Endothelial cell of umbilical vein (primary cell): ENCODE data around the gene TM4SF20. TPM values are rescaled to one million over a fixed set of nuclear protein-coding genes. Genes with fewer than 3 reads are reported as not detected.

ENCODE experiments used
- BruUV-seq: library from RNA; stranded (reverse); fragments of 400-500 nt; replicated peaks from 2 replicates; lab custom pipeline; 2021; lab: Mats Ljungman, UMichigan
- CTCF ChIA-PET: fragments of 300-600, 350-600 bp; sonication (Branson Sonifier 250); formaldehyde crosslinking; loops from one replicate; lab custom pipeline; 2021; ENCODE audit warnings: antibody characterized with exemption, inconsistent platforms; lab: Charles Lee
- POLR2A ChIA-PET: fragments of 300-600, 350-600 bp; sonication (Branson Sonifier 250); formaldehyde crosslinking; loops from one replicate; lab custom pipeline; 2021; ENCODE audit warnings: antibody characterized with exemption, inconsistent platforms; lab: Charles Lee
- DNase-seq: peaks from one replicate; pipeline ENCODE4 v3.0.0-alpha.2; 2011; ENCODE audit warnings: low read depth, low spot score
- FAIRE-seq: peaks from 2 replicates; lab custom pipeline; 2011; peaks lifted over from hg19 to GRCh38; lab: Jason Lieb, UNC
- H2AFZ ChIP-seq: 2 replicates; pipeline ENCODE4 v1.6.0; 2012; ENCODE audit warnings: low read depth, low read length, control low read depth, inconsistent platforms
- H3K27ac ChIP-seq: 2 replicates; pipeline ENCODE4 v1.5.1; 2011; ENCODE audit warnings: low read depth, mild to moderate bottlenecking, control low read depth, low read length, moderate library complexity; ENCODE audit not compliant: insufficient read depth
- H3K27me3 ChIP-seq, 2 experiments: 2 replicates each; pipeline versions ENCODE4 v1.6.0 to v1.6.1; 2011; ENCODE audit warnings: low read length in 2 of 2, mixed read lengths in 1 of 2; ENCODE audit not compliant: control insufficient read depth in 2 of 2, insufficient read depth in 2 of 2
- H3K36me3 ChIP-seq, 2 experiments: 2 replicates in 1 of 2; 3 replicates in 1 of 2; pipeline ENCODE4 v1.5.1; 2011; ENCODE audit warnings: low read length in 2 of 2, mild to moderate bottlenecking in 1 of 2, moderate library complexity in 1 of 2; ENCODE audit not compliant: control insufficient read depth in 2 of 2, insufficient read depth in 2 of 2; ENCODE audit errors: extremely low read depth in 1 of 2
- H3K4me1 ChIP-seq: 3 replicates; pipeline ENCODE4 v1.5.1; 2011; ENCODE audit warnings: mild to moderate bottlenecking, low read length; ENCODE audit not compliant: control insufficient read depth, insufficient read depth; ENCODE audit errors: extremely low read depth
- H3K4me2 ChIP-seq: 2 replicates; pipeline ENCODE4 v1.6.1; 2011; ENCODE audit warnings: low read length, control low read depth, mixed read lengths; ENCODE audit not compliant: insufficient read depth
- H3K4me3 ChIP-seq, 3 experiments: fragments of 200-600 bp in 1 of 3; sonication (generic), shearing (Covaris generic) in 1 of 3; replicated peaks in 1 of 3; 2 replicates each; pipeline ENCODE4 v1.5.1; 2011 to 2016; ENCODE audit warnings: control low read depth in 3 of 3, low read length in 3 of 3, mild to moderate bottlenecking in 2 of 3, inconsistent platforms in 1 of 3, low read depth in 1 of 3, moderate library complexity in 1 of 3; ENCODE audit not compliant: insufficient read depth in 1 of 3
- H3K79me2 ChIP-seq: 2 replicates; pipeline ENCODE4 v1.6.0; 2012; ENCODE audit warnings: low read length, inconsistent platforms; ENCODE audit not compliant: control insufficient read depth, insufficient read depth
- H3K9ac ChIP-seq: replicated peaks from 2 replicates; pipeline ENCODE3; 2011; ENCODE audit warnings: low read length, control low read depth; ENCODE audit not compliant: insufficient read depth; ENCODE audit errors: extremely low read depth
- H3K9me1 ChIP-seq: replicated peaks from 3 replicates; pipeline ENCODE4 v1.6.0; 2011; ENCODE audit warnings: mild to moderate bottlenecking, low read length; ENCODE audit not compliant: control insufficient read depth, insufficient read depth; ENCODE audit errors: extremely low read depth
- H3K9me3 ChIP-seq: replicated peaks from 2 replicates; pipeline ENCODE4 v1.5.1; 2012; ENCODE audit warnings: low read length, inconsistent platforms; ENCODE audit not compliant: control insufficient read depth, insufficient read depth
- H4K20me1 ChIP-seq: replicated peaks from 2 replicates; pipeline ENCODE3; 2011; ENCODE audit warnings: mild to moderate bottlenecking, low read length; ENCODE audit not compliant: control insufficient read depth, insufficient read depth; ENCODE audit errors: extremely low read depth
- CTCF ChIP-seq, 2 donors: IDR thresholded peaks; 1 replicate in 1 of 2; 2 replicates in 1 of 2; pipeline ENCODE4 v1.5.1; 2011; ENCODE audit warnings: low read length in 2 of 2, mild to moderate bottlenecking in 2 of 2, moderate library complexity in 2 of 2, control low read depth in 1 of 2, inconsistent platforms in 1 of 2, low read depth in 1 of 2; ENCODE audit not compliant: insufficient read depth in 1 of 2; ENCODE audit errors: extremely low read depth in 1 of 2
- EZH2 ChIP-seq: IDR thresholded peaks from 2 replicates; pipeline ENCODE4 v1.6.1; 2012; ENCODE audit warnings: borderline replicate concordance, low read depth, mild to moderate bottlenecking, moderate library complexity, low read length, inconsistent platforms; ENCODE audit not compliant: severe bottlenecking
- FOS ChIP-seq: IDR thresholded peaks from 2 replicates; pipeline ENCODE4 v1.6.1; 2011; ENCODE audit warnings: mild to moderate bottlenecking, low read length, moderate library complexity, borderline replicate concordance; ENCODE audit not compliant: insufficient read depth
- GATA2 ChIP-seq: IDR thresholded peaks from 2 replicates; pipeline ENCODE4 v1.7.0; 2011; ENCODE audit warnings: low read depth, mild to moderate bottlenecking, moderate library complexity, mixed read lengths, low read length; ENCODE audit not compliant: insufficient read length, insufficient read depth
- JUN ChIP-seq: IDR thresholded peaks from 2 replicates; pipeline ENCODE4 v1.6.1; 2011; ENCODE audit warnings: borderline replicate concordance, low read depth; ENCODE audit not compliant: insufficient read length, insufficient read depth
- MAX ChIP-seq: IDR thresholded peaks from 2 replicates; pipeline ENCODE4 v1.6.1; 2011; ENCODE audit not compliant: insufficient read depth, insufficient read length
- MYC ChIP-seq: IDR thresholded peaks from one replicate; pipeline ENCODE4 v1.6.1; 2011; ENCODE audit warnings: mild to moderate bottlenecking, low read depth, low read length
- POLR2A ChIP-seq: IDR thresholded peaks from 2 replicates; pipeline ENCODE4 v1.6.1; 2012; ENCODE audit warnings: low read depth, mild to moderate bottlenecking, control low read depth, low read length
- POLR2AphosphoS5 ChIP-seq: IDR thresholded peaks from 2 replicates; pipeline ENCODE4 v1.6.1; 2012; ENCODE audit warnings: low read depth, mild to moderate bottlenecking, control low read depth, low read length, moderate library complexity; ENCODE audit not compliant: insufficient read depth
- dilution Hi-C: fragments of 300-500 bp; cut with MboI; formaldehyde crosslinking; loops from one replicate; pipeline ENCODE4 v1.15.0; 2019; ENCODE audit warnings: low sequenced_read_pairs; ENCODE audit not compliant: extremely low pct_ligation_motif_present
- intact Hi-C: fragments of 100-400 bp; cut with micrococcal nuclease; formaldehyde crosslinking; loops from one replicate; pipeline ENCODE4 v1.10.0; 2022
- polyA plus RNA-seq, 4 experiments: library from polyadenylated mRNA; depleted of rRNA in 3 of 4; stranded (reverse) in 3 of 4; unstranded in 1 of 4; fragments of >200 nt; gene quantifications; 2 replicates each; pipeline versions ENCODE4 v1.2.1 to v1.2.3, GENCODE V29; 2011 to 2012; ENCODE audit warnings: missing spikeins in 1 of 4
- total RNA-seq: library from RNA; stranded (reverse); gene quantifications from 2 replicates; pipeline ENCODE4 v1.2.3, GENCODE V29; 2021

The TM4SF20 gene
- total and polyA plus RNA-seq, 2 donors (not counting 3 experiments of a cell fraction or from before 2014, with no cell fraction given) = not detected

GRCh38 chr2:227360351-227360750 lies 18.8 kb downstream of the TM4SF20 start:
- TF ChIP-seq JUN (no peak), CTCF (IDR thresholded peaks at IDR 0.05; ENCODE audit: extremely low read depth in 1 of 2, insufficient read depth in 1 of 2, low read depth in 1 of 2, low read length in 2 of 2) (no peak), POLR2A (no peak), POLR2AphosphoS5 (no peak), EZH2 (no peak), MYC (no peak), GATA2 (no peak), FOS (no peak), MAX (no peak)
- Histone ChIP-seq H3K27me3 (no peaks in the 10 kb centered on the region), H2AFZ (no peak overlapping the region), H3K79me2 (no peaks in the 10 kb centered on the region), H3K4me2 (no peak overlapping the region), H3K9me1 (no peaks in the 10 kb centered on the region), H3K4me3 (no peak overlapping the region), H3K9ac (no peak overlapping the region), H3K27ac (no peak overlapping the region), H4K20me1 (no peaks in the 10 kb centered on the region), H3K9me3 (no peaks in the 10 kb centered on the region), H3K36me3 (peaks cover 0 to 7% of the 10 kb centered on the region in 2 experiments), H3K4me1 (no peaks in the 10 kb centered on the region)
- CTCF ChIA-PET = interaction anchor here (2.3 kb wide), 1 partner anchor 12 kb away, joined by 5 read pairs; no protein-coding TSS in a partner anchor
- dilution Hi-C loops = no loop called here
- BruUV-seq = no TSS peak
- POLR2A ChIA-PET = no interaction called here
- DNase-seq (no peak), FAIRE-seq (no peak)
- intact Hi-C loops = no loop called here
